Astrocyte (in vitro differentiated cells and primary cell): ENCODE data around the gene ZSWIM4.

Experiments used
- EZH2 ChIP-seq: IDR thresholded peaks from 2 replicates; pipeline ENCODE4 v1.6.1; 2012; ENCODE audit warnings: mild to moderate bottlenecking, low read length, inconsistent platforms; ENCODE audit not compliant: insufficient read depth
- TF ChIP-seq, protein P1 (sequence below): IDR thresholded peaks from 2 replicates; pipeline ENCODE4 v1.5.1; 2011; ENCODE audit warnings: low read depth, mild to moderate bottlenecking, inconsistent platforms, low read length, moderate library complexity; ENCODE audit not compliant: insufficient read depth

DNA sequence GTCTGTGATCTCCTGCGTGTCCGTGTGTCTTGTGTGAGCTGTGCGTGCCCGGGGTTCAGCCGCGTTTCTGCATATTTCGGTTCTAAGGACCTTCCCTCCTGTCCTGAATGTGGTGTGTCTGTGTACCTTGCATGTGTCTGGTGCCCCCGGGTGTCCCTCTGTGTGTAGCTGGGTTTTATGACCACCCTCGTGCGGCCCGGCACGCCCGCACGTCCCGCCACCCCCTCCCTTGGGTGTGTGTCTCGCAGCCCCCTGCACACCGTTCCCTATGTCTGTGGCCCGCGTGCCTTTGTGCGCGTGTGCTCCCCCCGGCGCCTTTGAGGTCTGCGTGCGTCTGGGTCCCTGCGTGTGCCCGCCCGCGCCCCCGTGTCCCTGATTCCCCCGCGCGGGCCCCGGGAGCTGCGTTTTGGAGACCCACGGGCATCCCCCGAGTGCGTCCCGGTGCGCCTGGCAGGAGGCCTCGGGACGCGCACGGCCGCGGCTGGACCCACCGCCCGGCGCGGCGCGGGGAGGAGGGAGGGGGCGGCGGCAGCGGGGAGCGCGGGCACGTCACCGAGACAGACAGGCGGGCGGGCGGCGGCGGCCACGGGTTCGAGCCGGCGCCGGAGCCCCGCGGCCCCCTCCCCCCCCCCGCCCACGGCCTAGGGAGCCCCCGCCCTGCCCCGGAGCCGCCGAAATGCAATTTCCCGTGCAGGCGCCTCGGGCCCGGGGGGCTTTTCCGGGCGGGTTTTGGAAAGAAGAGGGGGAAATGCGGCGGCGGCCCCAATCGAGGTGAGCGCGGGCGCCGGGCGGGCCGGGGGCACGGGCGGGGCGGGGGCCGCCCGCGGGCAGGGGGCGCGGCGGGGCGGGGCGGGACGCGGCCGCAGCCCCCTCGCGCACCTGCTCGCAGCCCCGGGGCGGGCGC lies 69.7 kb downstream of the ZSWIM4 start:
- TF ChIP-seq, protein P1, sequence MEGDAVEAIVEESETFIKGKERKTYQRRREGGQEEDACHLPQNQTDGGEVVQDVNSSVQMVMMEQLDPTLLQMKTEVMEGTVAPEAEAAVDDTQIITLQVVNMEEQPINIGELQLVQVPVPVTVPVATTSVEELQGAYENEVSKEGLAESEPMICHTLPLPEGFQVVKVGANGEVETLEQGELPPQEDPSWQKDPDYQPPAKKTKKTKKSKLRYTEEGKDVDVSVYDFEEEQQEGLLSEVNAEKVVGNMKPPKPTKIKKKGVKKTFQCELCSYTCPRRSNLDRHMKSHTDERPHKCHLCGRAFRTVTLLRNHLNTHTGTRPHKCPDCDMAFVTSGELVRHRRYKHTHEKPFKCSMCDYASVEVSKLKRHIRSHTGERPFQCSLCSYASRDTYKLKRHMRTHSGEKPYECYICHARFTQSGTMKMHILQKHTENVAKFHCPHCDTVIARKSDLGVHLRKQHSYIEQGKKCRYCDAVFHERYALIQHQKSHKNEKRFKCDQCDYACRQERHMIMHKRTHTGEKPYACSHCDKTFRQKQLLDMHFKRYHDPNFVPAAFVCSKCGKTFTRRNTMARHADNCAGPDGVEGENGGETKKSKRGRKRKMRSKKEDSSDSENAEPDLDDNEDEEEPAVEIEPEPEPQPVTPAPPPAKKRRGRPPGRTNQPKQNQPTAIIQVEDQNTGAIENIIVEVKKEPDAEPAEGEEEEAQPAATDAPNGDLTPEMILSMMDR, result no peak
- TF ChIP-seq EZH2, result no peak
